ENCODE data around the gene PCGF3. TPM values are rescaled to one million over a fixed set of nuclear protein-coding genes. Genes with fewer than 3 reads are reported as not detected.
"Not testable (repeated sequence)": the region's sequence is repeated elsewhere in the genome, so short reads cannot be mapped to it uniquely, and the experiment has no call there.

The PCGF3 gene
- total RNA-seq, 1 experiment from 2014 or later = 66.3 TPM

DNA sequence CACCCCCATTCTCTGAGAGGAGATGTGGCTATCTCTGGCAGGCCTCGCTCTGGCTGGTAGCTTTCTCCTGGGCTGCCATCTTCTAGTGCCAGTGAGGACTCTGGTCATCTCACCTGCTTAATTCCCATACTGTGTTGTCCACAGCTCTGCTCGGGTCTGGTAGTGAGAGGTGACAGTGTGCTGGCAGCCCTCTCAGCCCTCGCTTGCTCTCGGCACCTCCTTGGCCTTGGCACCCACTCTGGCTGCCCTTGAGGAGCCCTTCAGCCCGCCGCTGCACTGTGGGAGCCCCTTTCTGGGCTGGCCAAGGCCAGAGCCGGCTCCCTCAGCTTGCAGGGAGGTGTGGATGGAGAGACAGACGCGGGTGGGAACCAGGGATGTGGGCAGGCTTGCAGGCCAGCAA is 67.6 kb downstream of the PCGF3 start:
- POLR2A ChIA-PET = interaction anchor here (1.2 kb wide), 1 partner anchor 9 kb away, joined by 3 read pairs; no protein-coding TSS in a partner anchor
- H3K9me2 ChIP-seq (ENCODE audit: insufficient read depth) = no peaks in the 10 kb centered on the region

DNA sequence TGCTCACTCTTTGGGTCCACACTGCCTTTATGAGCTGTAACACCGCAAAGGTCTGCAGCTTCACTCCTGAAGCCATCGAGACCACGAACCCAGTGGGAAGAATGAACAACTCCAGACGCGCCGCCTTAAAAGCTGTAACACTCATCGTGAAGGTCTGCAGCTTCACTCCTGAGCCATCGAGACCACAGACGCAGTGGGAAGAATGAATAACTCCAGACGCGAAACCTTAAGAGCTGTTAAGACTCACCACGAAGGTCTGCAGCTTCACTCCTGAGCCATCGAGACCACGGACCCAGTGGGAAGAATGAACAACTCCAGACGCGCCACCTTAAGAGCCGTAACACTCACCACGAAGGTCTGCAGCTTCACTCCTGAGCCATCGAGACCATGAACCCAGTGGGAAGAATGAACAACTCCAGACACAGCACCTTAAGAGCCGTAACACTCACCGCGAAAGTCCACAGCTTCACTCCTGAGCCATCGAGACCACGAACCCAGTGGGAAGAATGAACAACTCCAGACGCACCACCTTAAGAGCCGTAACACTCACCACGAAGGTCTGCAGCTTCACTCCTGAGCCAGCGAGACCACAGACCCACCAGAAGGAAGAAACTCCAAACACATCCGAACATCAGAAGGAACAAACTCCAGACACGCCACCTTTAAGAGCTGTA is 68.9 kb downstream of the PCGF3 start:
- H3K4me1 ChIP-seq (ENCODE audit: control insufficient read depth in 1 of 2, insufficient read depth in 2 of 2, low read length in 2 of 2); ATAC-seq; H3K27me3 ChIP-seq (ENCODE audit: insufficient read depth, low read length); H3K9me2 ChIP-seq (ENCODE audit: insufficient read depth); H3K4me2 ChIP-seq (ENCODE audit: low read length); CTCF ChIA-PET; H3K9ac ChIP-seq (ENCODE audit: low read length); H3K27ac ChIP-seq (ENCODE audit: low read depth, low read length); DNase-seq (ENCODE audit: low read depth, low spot score); intact Hi-C loops (cut with micrococcal nuclease); RAD21 ChIA-PET (ENCODE audit: low non-redundant PET in 1 of 2, low total read pairs in 2 of 2, uncharacterized antibody in 2 of 2, unreplicated experiment in 2 of 2); H3K9me3 ChIP-seq (ENCODE audit: control insufficient read depth in 1 of 2, insufficient read depth in 1 of 2, low read depth in 1 of 2, low read length in 2 of 2); H3K4me3 ChIP-seq (replicated peaks in 1 of 2; ENCODE audit: low read depth in 1 of 2, low read length in 2 of 2); H2AFZ ChIP-seq (ENCODE audit: low read depth, low read length, poor library complexity, severe bottlenecking): not testable (repeated sequence)
- Histone ChIP-seq H3K36me3 (ENCODE audit: control insufficient read depth in 1 of 2, insufficient read depth in 2 of 2, low read length in 2 of 2) (peaks cover 29 to 41% of the 10 kb centered on the region in 2 experiments), H3K79me2 (ENCODE audit: insufficient read depth, low read length) (peaks cover 88% of the 10 kb centered on the region), H4K20me1 (ENCODE audit: insufficient read depth) (peaks cover 10% of the 10 kb centered on the region; the same call in 1 of the 2 replicates)
- POLR2A ChIA-PET = interaction anchor here (1.2 kb wide), 1 partner anchor 8 kb away, joined by 3 read pairs; no protein-coding TSS in a partner anchor
- TSS peak; percentile 78 for BruUV-seq (replicated peaks)

More for the DNA sequence above, 67.6 kb downstream of the PCGF3 start:
- Histone ChIP-seq H2AFZ (ENCODE audit: low read depth, low read length, poor library complexity, severe bottlenecking) (no peak overlapping the region), H3K9ac (ENCODE audit: low read length) (no peak overlapping the region), H3K4me3 (replicated peaks in 1 of 2; ENCODE audit: low read depth in 1 of 2, low read length in 2 of 2) (no peak overlapping the region), H3K27me3 (ENCODE audit: insufficient read depth, low read length) (no peaks in the 10 kb centered on the region), H3K4me1 (ENCODE audit: control insufficient read depth in 1 of 2, insufficient read depth in 2 of 2, low read length in 2 of 2) (no peaks in the 10 kb centered on the region), H3K4me2 (ENCODE audit: low read length) (no peak overlapping the region), H3K36me3 (ENCODE audit: control insufficient read depth in 1 of 2, insufficient read depth in 2 of 2, low read length in 2 of 2) (peaks cover 29 to 30% of the 10 kb centered on the region in 2 experiments), H3K27ac (ENCODE audit: low read depth, low read length) (no peak overlapping the region; the same call in 1 of the 2 replicates), H4K20me1 (ENCODE audit: insufficient read depth) (peaks cover 10% of the 10 kb centered on the region; the same call in 1 of the 2 replicates), H3K79me2 (ENCODE audit: insufficient read depth, low read length) (peaks cover 83% of the 10 kb centered on the region), H3K9me3 (ENCODE audit: control insufficient read depth in 1 of 2, insufficient read depth in 1 of 2, low read depth in 1 of 2, low read length in 2 of 2) (no peaks in the 10 kb centered on the region)
- no TSS peak for BruUV-seq (replicated peaks)
- TF ChIP-seq JUND (IDR thresholded peaks at IDR 0.05) (no peak), ZFX (IDR thresholded peaks at IDR 0.05) (no peak), POLR2AphosphoS5 (IDR thresholded peaks at IDR 0.05; ENCODE audit: low read depth, low read length) (no peak), CBX3 (IDR thresholded peaks at IDR 0.05; ENCODE audit: low read depth) (no peak), EZH2phosphoT487 (IDR thresholded peaks at IDR 0.05; ENCODE audit: borderline replicate concordance) (no peak), ZNF274 (IDR thresholded peaks at IDR 0.05; ENCODE audit: low read depth, low read length) (no peak), RAD21 (IDR thresholded peaks at IDR 0.05; ENCODE audit: low read depth) (no peak), SIN3A (IDR thresholded peaks at IDR 0.05; ENCODE audit: low read depth) (no peak), SP1 (IDR thresholded peaks at IDR 0.05; ENCODE audit: low read depth) (no peak), SRF (IDR thresholded peaks at IDR 0.05; ENCODE audit: low read depth) (no peak), ELF1 (IDR thresholded peaks at IDR 0.05; ENCODE audit: borderline replicate concordance, low read depth) (no peak), EZH2 (IDR thresholded peaks at IDR 0.05) (no peak), TCF7L2 (IDR thresholded peaks at IDR 0.05; ENCODE audit: borderline replicate concordance, extremely low read depth, insufficient read depth, insufficient read length) (no peak), YY1 (IDR thresholded peaks at IDR 0.05; ENCODE audit: extremely low read depth, insufficient replicate concordance, low read depth, low read length) (no peak)
- TF ChIP-seq, protein P1, sequence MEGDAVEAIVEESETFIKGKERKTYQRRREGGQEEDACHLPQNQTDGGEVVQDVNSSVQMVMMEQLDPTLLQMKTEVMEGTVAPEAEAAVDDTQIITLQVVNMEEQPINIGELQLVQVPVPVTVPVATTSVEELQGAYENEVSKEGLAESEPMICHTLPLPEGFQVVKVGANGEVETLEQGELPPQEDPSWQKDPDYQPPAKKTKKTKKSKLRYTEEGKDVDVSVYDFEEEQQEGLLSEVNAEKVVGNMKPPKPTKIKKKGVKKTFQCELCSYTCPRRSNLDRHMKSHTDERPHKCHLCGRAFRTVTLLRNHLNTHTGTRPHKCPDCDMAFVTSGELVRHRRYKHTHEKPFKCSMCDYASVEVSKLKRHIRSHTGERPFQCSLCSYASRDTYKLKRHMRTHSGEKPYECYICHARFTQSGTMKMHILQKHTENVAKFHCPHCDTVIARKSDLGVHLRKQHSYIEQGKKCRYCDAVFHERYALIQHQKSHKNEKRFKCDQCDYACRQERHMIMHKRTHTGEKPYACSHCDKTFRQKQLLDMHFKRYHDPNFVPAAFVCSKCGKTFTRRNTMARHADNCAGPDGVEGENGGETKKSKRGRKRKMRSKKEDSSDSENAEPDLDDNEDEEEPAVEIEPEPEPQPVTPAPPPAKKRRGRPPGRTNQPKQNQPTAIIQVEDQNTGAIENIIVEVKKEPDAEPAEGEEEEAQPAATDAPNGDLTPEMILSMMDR (IDR thresholded peaks at IDR 0.05 in 2 of 3, conservative IDR thresholded peaks at IDR 0.05 in 1 of 3; ENCODE audit: borderline replicate concordance in 1 of 3, insufficient read depth in 1 of 3, low read depth in 2 of 3, low read length in 2 of 3) = no peak
- TF ChIP-seq, protein P2, sequence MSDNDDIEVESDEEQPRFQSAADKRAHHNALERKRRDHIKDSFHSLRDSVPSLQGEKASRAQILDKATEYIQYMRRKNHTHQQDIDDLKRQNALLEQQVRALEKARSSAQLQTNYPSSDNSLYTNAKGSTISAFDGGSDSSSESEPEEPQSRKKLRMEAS (IDR thresholded peaks at IDR 0.05) = no peak
- intact Hi-C loops (cut with micrococcal nuclease) = no loop called here
- no peak for DNase-seq (ENCODE audit: low read depth, low spot score)
- no peak for ATAC-seq
- CTCF ChIA-PET = no interaction called here
- RAD21 ChIA-PET (ENCODE audit: low non-redundant PET in 1 of 2, low total read pairs in 2 of 2, uncharacterized antibody in 2 of 2, unreplicated experiment in 2 of 2) = no interaction called here
